NT2/D1 (cell line): ENCODE results near the gene RHOB.
"Not testable (repeated sequence)": the region's sequence is repeated elsewhere in the genome, so short reads cannot be mapped to it uniquely, and the experiment has no call there.

Experiments
- DNase-seq: peaks from one replicate; pipeline ENCODE4 v3.0.0-alpha.2; 2011; ENCODE audit warnings: low read depth, low spot score
- H3K27me3 ChIP-seq: 2 replicates; pipeline ENCODE4 v1.6.0; 2011; ENCODE audit warnings: mild to moderate bottlenecking; ENCODE audit not compliant: insufficient read length, insufficient read depth
- H3K36me3 ChIP-seq: 2 replicates; pipeline ENCODE4 v1.6.1; 2011; ENCODE audit warnings: mild to moderate bottlenecking, low read length, mixed read lengths; ENCODE audit not compliant: insufficient read depth, insufficient read length
- H3K4me1 ChIP-seq: 2 replicates; pipeline ENCODE4 v1.5.1; 2011; ENCODE audit not compliant: insufficient read depth, insufficient read length
- H3K4me3 ChIP-seq: 2 replicates; pipeline ENCODE4 v1.5.1; 2011; ENCODE audit warnings: low read depth; ENCODE audit not compliant: insufficient read length
- H3K9ac ChIP-seq: 2 replicates; pipeline ENCODE4 v1.6.0; 2011; ENCODE audit warnings: low read depth; ENCODE audit not compliant: insufficient read length
- H3K9me3 ChIP-seq: 2 replicates; pipeline ENCODE4 v1.5.1; 2011; ENCODE audit warnings: mild to moderate bottlenecking, low read length; ENCODE audit not compliant: insufficient read depth
- SUZ12 ChIP-seq: IDR thresholded peaks from 2 replicates; pipeline ENCODE4 v1.6.1; 2011; ENCODE audit not compliant: insufficient read length, insufficient read depth; ENCODE audit errors: extremely low read depth
- YY1 ChIP-seq: IDR thresholded peaks from 2 replicates; pipeline ENCODE4 v1.6.1; 2011; ENCODE audit not compliant: insufficient read length, insufficient read depth
- ZNF274 ChIP-seq: IDR thresholded peaks from 2 replicates; pipeline ENCODE4 v1.6.1; 2011; ENCODE audit warnings: mild to moderate bottlenecking, low read depth, low read length

The RHOB gene

DNA sequence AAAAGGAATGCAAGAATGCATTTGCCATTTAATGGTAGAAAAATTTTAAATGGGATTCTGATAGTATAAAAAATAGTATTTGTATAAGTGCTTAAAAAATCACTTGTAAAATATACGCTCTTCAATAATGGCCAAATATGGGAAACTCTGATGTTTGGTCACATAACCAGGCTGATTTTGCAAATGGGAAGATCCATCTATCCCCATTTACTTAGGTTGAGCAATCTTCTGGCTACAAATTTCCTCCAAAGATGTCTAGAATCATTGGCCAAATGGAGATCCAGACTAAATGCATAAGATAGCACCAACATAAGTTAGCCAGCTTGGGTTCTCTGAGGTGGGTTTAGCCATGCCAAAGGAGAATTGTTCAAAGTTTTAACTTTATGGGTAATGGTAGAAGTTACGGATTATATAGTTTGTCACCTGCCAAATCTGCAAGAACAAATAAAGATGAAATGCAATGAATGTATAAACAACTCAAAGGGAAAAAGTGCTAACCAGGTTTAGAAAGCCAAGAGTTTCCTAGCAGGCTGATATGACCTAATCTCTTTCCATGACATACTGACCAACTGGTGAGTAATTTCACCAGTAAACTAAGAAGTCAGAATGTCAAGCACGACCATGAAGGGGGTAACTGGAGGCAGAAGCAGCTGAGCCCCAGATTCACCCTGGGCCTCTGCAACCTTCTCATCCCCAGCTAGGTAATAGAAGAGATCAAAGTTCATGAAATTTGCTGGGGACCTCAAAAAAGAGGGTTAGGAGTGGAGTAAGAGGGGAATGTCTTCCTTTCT is 10.0 kb downstream of the RHOB start:
- no peaks in the 10 kb centered on the region; the same call in 1 of the 2 replicates for H3K9me3 ChIP-seq
- TF ChIP-seq SUZ12 (no peak), ZNF274 (no peak), YY1 (no peak)
- H3K36me3 ChIP-seq: no peaks in the 10 kb centered on the region

DNA sequence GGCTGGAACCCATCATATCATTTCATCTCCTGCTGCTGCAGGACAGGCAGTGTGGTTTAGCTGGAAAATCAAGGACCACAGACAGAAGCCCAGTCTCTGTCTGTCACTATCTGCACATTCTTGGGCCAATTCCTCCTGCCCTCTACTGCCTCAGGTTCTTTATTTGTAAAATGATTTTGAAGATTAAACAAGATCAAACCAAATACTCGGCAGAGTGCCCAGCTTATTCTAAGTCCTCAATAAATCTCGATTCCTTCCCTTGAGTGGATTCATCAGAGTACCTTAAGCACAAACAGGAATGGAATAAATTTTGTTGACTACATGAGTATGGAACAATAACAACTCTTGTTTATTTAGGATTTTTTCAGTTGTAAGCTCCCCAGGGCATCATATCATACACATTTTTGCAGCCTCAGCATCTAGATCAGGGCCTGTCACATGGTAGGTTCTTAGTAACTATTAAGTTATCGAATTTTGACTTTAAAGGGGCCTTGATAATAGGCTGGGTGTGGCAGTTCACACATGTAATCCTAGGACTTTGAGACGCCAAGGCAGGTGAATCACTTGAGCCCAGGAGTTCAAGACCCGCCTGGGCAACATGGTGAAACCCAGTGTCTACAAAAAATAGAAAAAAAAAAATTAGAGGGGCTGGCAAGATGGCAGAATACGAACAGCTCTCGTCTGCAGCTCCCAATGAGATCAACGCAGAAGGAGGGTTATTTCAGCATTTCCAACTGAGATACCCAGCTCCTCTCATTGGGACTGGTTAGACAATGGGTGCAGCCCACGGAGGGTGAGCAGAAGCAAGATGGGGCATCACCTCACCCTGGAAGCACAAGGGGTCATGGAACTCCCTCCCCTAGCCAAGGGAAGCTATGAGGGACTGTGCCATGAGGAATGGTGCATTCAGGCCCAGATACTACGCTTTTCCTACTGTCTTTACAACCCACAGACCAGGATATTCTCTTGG is 11.1 kb downstream of the RHOB start:
- Histone ChIP-seq H3K9me3 (no peaks in the 10 kb centered on the region; the same call in 1 of the 2 replicates), H3K4me1 (no peaks in the 10 kb centered on the region), H3K9ac (no peak overlapping the region), H3K36me3 (no peaks in the 10 kb centered on the region), H3K27me3 (peaks cover 3% of the 10 kb centered on the region), H3K4me3 (no peak overlapping the region)
- no peak for TF ChIP-seq SUZ12
- TF ChIP-seq YY1: no peak
- no peak for DNase-seq

More for the DNA sequence above, 10.0 kb downstream of the RHOB start:
- no peak overlapping the region for H3K9ac ChIP-seq
- H3K4me1 ChIP-seq: no peaks in the 10 kb centered on the region
- DNase-seq: no peak
- H3K4me3 ChIP-seq: no peak overlapping the region
- H3K27me3 ChIP-seq: peaks cover 3% of the 10 kb centered on the region

GRCh38 chr2:20458737-20459484 is 12.0 kb downstream of the RHOB start:
- H3K9me3 ChIP-seq, H3K9ac ChIP-seq, H3K4me1 ChIP-seq, DNase-seq, H3K36me3 ChIP-seq, H3K27me3 ChIP-seq, H3K4me3 ChIP-seq: not testable (repeated sequence)

GRCh38 chr2:20465716-20466394 is 19.0 kb downstream of the RHOB start:
- H3K4me1 ChIP-seq: peaks cover 7% of the 10 kb centered on the region
- no peak for TF ChIP-seq ZNF274
- TF ChIP-seq YY1: no peak
- no peak for TF ChIP-seq SUZ12
- no peak overlapping the region for H3K4me3 ChIP-seq
- no peak overlapping the region for H3K9ac ChIP-seq
- DNase-seq: no peak
- no peaks in the 10 kb centered on the region for H3K9me3 ChIP-seq
- no peaks in the 10 kb centered on the region for H3K36me3 ChIP-seq
- H3K27me3 ChIP-seq: no peaks in the 10 kb centered on the region

GRCh38 chr2:20467789-20468548 is 21.1 kb downstream of the RHOB start:
- Histone ChIP-seq H3K4me1 (peaks cover 7% of the 10 kb centered on the region), H3K36me3 (no peaks in the 10 kb centered on the region), H3K4me3 (no peak overlapping the region), H3K9ac (no peak overlapping the region), H3K9me3 (no peaks in the 10 kb centered on the region), H3K27me3 (no peaks in the 10 kb centered on the region)
- DNase-seq: no peak
- TF ChIP-seq ZNF274 (no peak), YY1 (no peak), SUZ12 (no peak)
